Colonic mucosa (tissue), 4 donors: ENCODE data around the gene TIMM9. TPM values are rescaled to one million over a fixed set of nuclear protein-coding genes. Genes with fewer than 3 reads are reported as not detected.

Experiments
- DNase-seq: peaks from one replicate; pipeline ENCODE4 v3.0.0-alpha.2; 2020
- H3K27ac ChIP-seq: fragments of 200-600 bp; one replicate; pipeline ENCODE4 v1.8.0; 2021
- H3K27me3 ChIP-seq: fragments of 200-600 bp; one replicate; pipeline ENCODE4 v1.8.0; 2021
- H3K36me3 ChIP-seq: fragments of 200-600 bp; one replicate; pipeline ENCODE4 v1.8.0; 2021
- H3K4me1 ChIP-seq: fragments of 200-600 bp; one replicate; pipeline ENCODE4 v1.8.0; 2021; ENCODE audit warnings: mild to moderate bottlenecking
- H3K4me3 ChIP-seq: fragments of 200-600 bp; one replicate; pipeline ENCODE4 v1.8.0; 2021
- H3K9ac ChIP-seq, 2 donors: one replicate each; pipeline ENCODE4 v1.7.0; 2013; ENCODE audit warnings: control low read depth in 2 of 2, low read depth in 2 of 2, low read length in 2 of 2
- H3K9me3 ChIP-seq: fragments of 200-600 bp; one replicate; pipeline ENCODE4 v1.8.0; 2021
- CTCF ChIP-seq: fragments of 200-600 bp; IDR thresholded peaks from one replicate; pipeline ENCODE4 v1.8.0; 2022; ENCODE audit warnings: antibody characterized with exemption, mild to moderate bottlenecking
- intact Hi-C: fragments of 100-400 bp; cut with DNase I; formaldehyde crosslinking; loops from one replicate; pipeline ENCODE4 v1.14.1; 2022
- total RNA-seq, 2 donors: library from RNA; stranded (reverse); fragmentation: NEBNext Ultra II Directional in 1 of 2; extraction: Animal tissue kit (Norgen Biotek cat#: 25700) in 1 of 2; gene quantifications; one replicate each; pipeline ENCODE4 v1.2.1, GENCODE V29; 2021
- donor health status: healthy.
- donor health status: DM: no; HTN: no; CAD: no.
- donor health status: DM: no; HTN: no; CAD: no.

The TIMM9 gene
- total RNA-seq, 2 donors from 2014 or later, result 20.9 to 28.4 TPM

GRCh38 chr14:58398495-58398894, 28.8 kb downstream of the TIMM9 start:
- H3K4me3 ChIP-seq, result no peak overlapping the region
- H3K27me3 ChIP-seq, result no peaks in the 10 kb centered on the region
- H3K9me3 ChIP-seq, result no peaks in the 10 kb centered on the region
- no peak for TF ChIP-seq CTCF
- no peaks in the 10 kb centered on the region for H3K4me1 ChIP-seq
- no peaks in the 10 kb centered on the region for H3K36me3 ChIP-seq
- intact Hi-C loops, result no loop called here
- no peak overlapping the region for H3K9ac ChIP-seq
- DNase-seq, result no peak
- no peak overlapping the region for H3K27ac ChIP-seq

GRCh38 chr14:58397156-58397555, 30.2 kb downstream of the TIMM9 start:
- H3K36me3 ChIP-seq, result no peaks in the 10 kb centered on the region
- H3K9me3 ChIP-seq, result no peaks in the 10 kb centered on the region
- TF ChIP-seq CTCF, result no peak
- H3K27ac ChIP-seq, result peak overlapping the region; percentile 89
- H3K4me3 ChIP-seq, result no peak overlapping the region
- intact Hi-C loops, result no loop called here
- H3K9ac ChIP-seq, result peak overlapping the region in 1 of 2 donors; percentile 76
- DNase-seq, result no peak
- no peaks in the 10 kb centered on the region for H3K4me1 ChIP-seq
- H3K27me3 ChIP-seq, result no peaks in the 10 kb centered on the region

GRCh38 chr14:58395812-58396788, 31.2 kb downstream of the TIMM9 start, which contains the start of gene TOMM20L:
TOMM20L (plus strand) TSS chr14:58395930; CDS start chr14:58395958, 28 bp downstream.
- intact Hi-C loops, result no loop called here
- Histone ChIP-seq H3K4me3 (peak within 1 kb of the TSS; percentile 72), H3K4me1 (no peaks in the 10 kb centered on the region), H3K27ac (peak within 1 kb of the TSS; percentile 89), H3K36me3 (no peaks in the 10 kb centered on the region), H3K27me3 (no peaks in the 10 kb centered on the region), H3K9me3 (no peaks in the 10 kb centered on the region), H3K9ac (peak within 1 kb of the TSS; percentile 76 to 83)
- peak; percentile 76 for DNase-seq
- TF ChIP-seq CTCF, result peak; percentile 87

DNA sequence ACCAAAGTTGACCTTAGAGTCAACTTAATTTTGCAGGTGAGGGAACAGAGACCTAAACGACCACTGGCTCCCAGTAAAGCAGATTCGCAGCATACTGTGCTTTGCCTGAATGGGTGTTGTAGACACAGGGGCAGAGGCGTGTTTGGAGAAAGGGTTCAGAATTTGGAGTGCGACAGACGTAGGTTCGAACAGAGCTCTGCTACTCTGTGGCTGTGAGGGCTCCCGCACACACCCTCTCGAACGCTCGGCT, 31.8 kb downstream of the TIMM9 start:
- no peaks in the 10 kb centered on the region for H3K36me3 ChIP-seq
- peak overlapping the region; percentile 72 for H3K4me3 ChIP-seq
- DNase-seq, result no peak
- H3K27ac ChIP-seq, result peak overlapping the region; percentile 89
- H3K4me1 ChIP-seq, result no peaks in the 10 kb centered on the region
- H3K9ac ChIP-seq, result peak overlapping the region; percentile 51 to 83
- intact Hi-C loops, result no loop called here
- TF ChIP-seq CTCF, result no peak
- no peaks in the 10 kb centered on the region for H3K9me3 ChIP-seq
- H3K27me3 ChIP-seq, result no peaks in the 10 kb centered on the region

DNA sequence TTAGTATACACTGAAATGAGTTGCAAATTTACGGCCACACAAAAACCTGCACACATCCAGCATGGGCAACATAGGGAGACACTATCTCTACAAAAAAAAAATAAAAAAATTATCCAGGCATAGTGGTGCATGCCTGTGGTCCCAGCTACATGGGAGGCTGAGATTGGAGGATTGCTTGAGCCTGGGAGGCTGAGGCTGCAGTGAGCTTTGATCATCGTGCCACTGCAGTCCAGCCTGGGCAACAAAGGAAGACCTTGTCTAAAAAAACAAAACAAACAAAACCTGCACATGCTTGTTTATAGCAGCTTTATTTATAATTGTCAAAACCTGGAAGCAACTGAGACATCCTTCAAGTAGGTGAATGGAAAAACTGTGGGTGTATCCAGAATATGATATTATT, 36.5 kb downstream of the TIMM9 start:
- no peak for DNase-seq
- Histone ChIP-seq H3K4me1 (no peaks in the 10 kb centered on the region), H3K4me3 (no peak overlapping the region), H3K27ac (no peak overlapping the region), H3K9ac (no peak overlapping the region), H3K27me3 (no peaks in the 10 kb centered on the region), H3K36me3 (no peaks in the 10 kb centered on the region), H3K9me3 (no peaks in the 10 kb centered on the region)
- TF ChIP-seq CTCF, result no peak
- intact Hi-C loops, result no loop called here
